Measurements from ENCODE around the gene TSPAN18.

GRCh38 chr11:44790211-44790610 is 63.4 kb downstream of the TSPAN18 start:
- TF ChIP-seq CTCF (IDR thresholded peaks at IDR 0.05; ENCODE audit: insufficient read depth, low read depth, low read length) (no peak), EZH2 (IDR thresholded peaks at IDR 0.05; ENCODE audit: insufficient read depth, low read length) (no peak)
